Ectodermal cell (in vitro differentiated cells): Measurements from ENCODE around the gene CLIP3.
A peak's percentile ranks its signal among the peaks of the same experiment; 100 is the strongest.

Source experiments
- H3K27ac ChIP-seq: 2 replicates; pipeline ENCODE4 v1.7.0; 2013; ENCODE audit warnings: mild to moderate bottlenecking, low read depth, low read length; ENCODE audit not compliant: insufficient read depth, poor library complexity, severe bottlenecking
- H3K27me3 ChIP-seq: 2 replicates; pipeline ENCODE4 v1.7.0; 2013; ENCODE audit warnings: mild to moderate bottlenecking, low read length; ENCODE audit not compliant: insufficient read depth, control insufficient read depth, poor library complexity, severe bottlenecking
- H3K36me3 ChIP-seq: one replicate; pipeline ENCODE4 v1.7.0; 2013; ENCODE audit warnings: low read length; ENCODE audit not compliant: control insufficient read depth, insufficient read depth
- H3K4me1 ChIP-seq: one replicate; pipeline ENCODE4 v1.7.0; 2013; ENCODE audit warnings: low read length; ENCODE audit not compliant: control insufficient read depth, insufficient read depth
- H3K4me3 ChIP-seq: 2 replicates; pipeline ENCODE4 v1.7.0; 2013; ENCODE audit warnings: low read depth, low read length, control low read depth; ENCODE audit not compliant: insufficient read depth
- H3K9me3 ChIP-seq: 2 replicates; pipeline ENCODE4 v1.7.0; 2013; ENCODE audit warnings: mild to moderate bottlenecking, low read length, moderate library complexity; ENCODE audit not compliant: control insufficient read depth
- WGBS, 2 experiments: methylation state at CpG; one replicate each; pipeline ENCODE4 v1.1.7; 2013; ENCODE audit warnings: missing lambda C conversion rate in 2 of 2; 5-methylcytosine and 5-hydroxymethylcytosine counted together

The CLIP3 gene

DNA sequence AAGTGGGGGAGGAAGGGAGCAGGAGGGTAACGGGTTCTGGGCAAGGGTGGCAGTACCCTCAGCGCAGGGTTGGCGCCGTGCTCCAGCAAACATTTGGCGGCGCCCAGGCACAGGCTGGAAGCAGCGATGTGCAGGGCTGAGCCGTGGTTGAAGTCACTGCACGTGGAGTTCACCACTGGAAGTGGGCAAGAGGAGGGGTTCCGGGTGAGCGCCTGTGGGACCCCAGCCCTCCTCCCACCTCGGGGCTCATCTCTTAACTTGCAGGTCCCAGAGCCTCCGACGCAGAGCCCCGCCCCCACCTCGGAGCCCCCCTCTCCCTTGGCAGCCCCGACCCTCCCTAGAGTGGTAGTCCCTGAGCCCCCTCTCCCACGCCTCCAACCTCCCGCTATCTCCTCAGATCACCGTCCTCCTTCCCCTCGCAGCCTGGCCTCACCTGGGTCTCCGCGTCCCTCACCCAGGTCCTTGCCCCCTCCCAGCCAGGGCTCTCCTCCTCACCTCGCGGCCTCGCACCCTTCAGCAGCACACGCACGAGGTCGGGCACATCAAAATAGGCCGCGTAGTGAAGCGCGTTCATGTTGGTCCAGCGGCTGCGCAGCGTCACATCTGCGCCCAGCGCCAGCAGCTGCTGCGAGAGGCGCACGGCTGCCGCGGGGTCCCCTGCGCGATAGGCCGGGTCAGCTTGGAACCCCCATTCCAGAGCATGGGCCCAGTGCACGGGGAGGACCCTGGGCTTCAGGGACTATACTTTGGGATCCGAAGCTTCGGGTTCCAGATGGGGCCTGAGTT lies 6.4 kb downstream of the CLIP3 start:
- H3K4me1 ChIP-seq: no peaks in the 10 kb centered on the region
- H3K9me3 ChIP-seq: no peaks in the 10 kb centered on the region
- H3K27me3 ChIP-seq: no peaks in the 10 kb centered on the region
- H3K27ac ChIP-seq: no peak overlapping the region
- peaks cover 32% of the 10 kb centered on the region for H3K36me3 ChIP-seq
- 94% methylated on average over 49 of the region's 49 CpGs for WGBS, 2 experiments
- H3K4me3 ChIP-seq: no peak overlapping the region

DNA sequence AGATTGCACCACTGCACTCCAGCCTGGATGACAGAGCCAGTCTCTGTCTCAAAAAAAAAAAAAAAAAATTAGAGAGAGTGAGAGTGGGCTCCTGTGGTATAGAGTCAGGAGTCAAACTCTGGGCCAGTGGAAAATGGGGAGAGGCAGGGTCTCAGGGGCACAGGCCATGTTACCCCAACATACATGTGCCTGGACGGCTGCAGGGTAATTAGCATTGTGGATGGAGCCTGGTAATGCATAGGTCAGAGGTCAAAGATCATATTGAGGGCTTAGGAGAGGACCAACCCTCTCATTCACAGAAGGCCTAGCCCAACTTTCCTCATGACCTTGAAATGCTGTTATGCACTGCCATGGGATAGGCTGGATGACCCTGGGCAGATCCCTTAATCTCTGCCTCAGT lies 7.1 kb downstream of the CLIP3 start:
- Histone ChIP-seq H3K9me3 (no peaks in the 10 kb centered on the region), H3K36me3 (peaks cover 32% of the 10 kb centered on the region), H3K27me3 (no peaks in the 10 kb centered on the region), H3K4me3 (no peak overlapping the region), H3K4me1 (no peaks in the 10 kb centered on the region), H3K27ac (no peak overlapping the region)
- 87 to 100% methylated on average over 1 of the region's 1 CpG for WGBS, 2 experiments

DNA sequence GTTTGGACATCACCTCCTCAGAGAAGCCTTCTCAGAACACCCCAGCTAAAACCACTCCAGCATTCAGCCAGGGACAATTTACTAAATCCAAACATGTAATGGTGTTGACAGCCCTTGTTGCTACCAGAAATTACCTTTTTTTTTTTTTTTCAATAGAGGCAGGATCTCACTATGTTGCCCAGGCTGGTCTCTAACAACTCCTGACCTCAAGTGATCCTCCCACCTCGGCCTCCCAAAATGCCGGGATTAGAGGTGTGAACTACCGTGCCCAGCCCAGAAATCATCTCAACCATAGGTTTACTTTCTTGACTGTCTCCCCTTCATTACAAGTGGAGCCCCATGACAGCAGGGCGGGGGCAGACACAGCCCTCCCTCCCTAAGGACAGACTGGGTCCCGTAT lies 9.2 kb downstream of the CLIP3 start:
- H3K27ac ChIP-seq: no peak overlapping the region
- H3K9me3 ChIP-seq: no peaks in the 10 kb centered on the region
- 94% methylated on average over 5 of the region's 5 CpGs for WGBS, 2 experiments
- no peak overlapping the region for H3K4me3 ChIP-seq
- no peaks in the 10 kb centered on the region for H3K27me3 ChIP-seq
- no peaks in the 10 kb centered on the region for H3K4me1 ChIP-seq
- peaks cover 40% of the 10 kb centered on the region for H3K36me3 ChIP-seq

DNA sequence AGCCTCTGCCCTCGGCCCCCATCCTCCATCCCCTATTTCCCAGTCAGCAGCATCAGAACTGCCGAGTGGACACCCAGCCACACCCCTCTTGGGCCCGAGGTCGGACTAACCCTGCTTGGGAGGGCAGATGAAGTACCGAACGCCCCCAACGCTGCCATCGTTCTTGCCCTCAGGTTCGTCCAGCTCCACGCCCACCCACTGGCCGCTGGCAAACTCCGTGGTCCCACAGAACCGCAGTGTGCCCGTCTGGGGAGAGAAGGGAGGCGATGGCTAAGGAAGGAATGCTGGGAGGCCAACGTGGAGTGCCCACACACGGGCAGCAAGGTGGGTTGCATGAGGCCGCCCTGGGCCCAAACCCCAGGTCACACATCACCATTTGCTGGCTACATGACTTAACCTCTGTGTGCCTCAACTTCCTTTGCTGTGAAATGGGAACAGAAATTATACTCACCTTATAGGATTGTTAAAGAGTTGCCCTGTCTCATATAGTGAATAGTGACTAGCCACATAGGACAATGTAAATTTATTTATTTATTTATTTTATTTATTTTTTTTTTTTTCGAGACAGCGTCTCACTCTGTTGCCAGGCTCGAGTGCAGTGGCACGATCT lies 13.5 kb downstream of the CLIP3 start:
- Histone ChIP-seq H3K36me3 (peaks cover 25% of the 10 kb centered on the region), H3K27ac (no peak overlapping the region), H3K4me3 (no peak overlapping the region), H3K27me3 (no peaks in the 10 kb centered on the region), H3K4me1 (no peaks in the 10 kb centered on the region), H3K9me3 (no peaks in the 10 kb centered on the region)
- WGBS, 2 experiments: 92 to 96% methylated on average over 22 of the region's 22 CpGs

DNA sequence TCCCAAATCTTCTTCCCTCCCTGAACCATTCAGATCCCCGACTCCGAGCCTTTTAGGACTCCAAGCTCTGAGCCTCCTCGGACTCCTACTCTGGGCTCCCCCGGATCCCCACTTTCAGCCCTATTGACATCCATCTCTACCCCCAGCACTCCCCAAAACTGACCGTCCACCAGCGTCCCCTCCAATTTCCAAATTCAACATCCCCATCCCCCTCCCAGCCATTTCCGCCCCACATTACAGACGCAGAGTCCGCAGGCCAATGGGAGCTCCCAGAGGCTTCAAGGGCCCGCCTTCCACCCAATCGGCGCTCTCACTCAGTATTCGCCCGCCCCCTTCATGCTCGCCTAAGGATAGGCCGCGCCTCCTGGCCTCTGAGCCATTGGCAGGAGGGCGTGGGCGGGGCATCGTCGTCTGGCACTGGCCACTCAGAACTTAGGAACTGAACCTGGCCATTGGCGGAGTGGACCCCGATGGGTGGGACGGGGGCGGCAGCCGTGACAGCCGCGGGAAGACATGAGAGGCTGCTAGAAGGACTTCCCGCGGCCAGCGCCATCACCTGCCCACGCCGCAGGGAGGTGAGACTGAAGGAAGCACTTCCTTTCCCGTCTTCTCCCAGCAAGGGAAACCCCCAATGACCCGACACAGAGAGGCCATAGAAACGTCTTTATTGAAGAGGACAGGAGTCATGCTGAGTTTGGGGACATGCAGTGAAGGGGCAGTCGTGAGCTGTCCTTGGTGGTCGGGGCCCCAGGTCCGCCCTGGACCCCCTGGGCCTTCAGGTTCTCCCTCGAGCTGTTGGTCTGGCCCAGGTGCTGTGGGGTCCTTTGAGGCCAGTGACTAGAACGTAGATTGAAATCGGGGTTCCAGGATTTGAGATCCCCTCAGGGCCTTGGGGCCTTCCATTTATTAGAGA lies 18.4 kb downstream of the CLIP3 start, which contains the start of gene ALKBH6:
Gene ALKBH6, minus strand, starts transcription at position 202 of the 913 bp plus-strand sequence. CDS start 816 bp downstream, outside the sequence.
- Histone ChIP-seq H3K4me1 (peaks cover 6% of the 10 kb centered on the region), H3K4me3 (peak within 1 kb of the TSS; percentile 60), H3K36me3 (peaks cover 15% of the 10 kb centered on the region), H3K9me3 (no peaks in the 10 kb centered on the region), H3K27me3 (no peaks in the 10 kb centered on the region), H3K27ac (no peak within 1 kb of the TSS)
- WGBS, 2 experiments: 2 to 3% methylated on average over 42 of the region's 42 CpGs

DNA sequence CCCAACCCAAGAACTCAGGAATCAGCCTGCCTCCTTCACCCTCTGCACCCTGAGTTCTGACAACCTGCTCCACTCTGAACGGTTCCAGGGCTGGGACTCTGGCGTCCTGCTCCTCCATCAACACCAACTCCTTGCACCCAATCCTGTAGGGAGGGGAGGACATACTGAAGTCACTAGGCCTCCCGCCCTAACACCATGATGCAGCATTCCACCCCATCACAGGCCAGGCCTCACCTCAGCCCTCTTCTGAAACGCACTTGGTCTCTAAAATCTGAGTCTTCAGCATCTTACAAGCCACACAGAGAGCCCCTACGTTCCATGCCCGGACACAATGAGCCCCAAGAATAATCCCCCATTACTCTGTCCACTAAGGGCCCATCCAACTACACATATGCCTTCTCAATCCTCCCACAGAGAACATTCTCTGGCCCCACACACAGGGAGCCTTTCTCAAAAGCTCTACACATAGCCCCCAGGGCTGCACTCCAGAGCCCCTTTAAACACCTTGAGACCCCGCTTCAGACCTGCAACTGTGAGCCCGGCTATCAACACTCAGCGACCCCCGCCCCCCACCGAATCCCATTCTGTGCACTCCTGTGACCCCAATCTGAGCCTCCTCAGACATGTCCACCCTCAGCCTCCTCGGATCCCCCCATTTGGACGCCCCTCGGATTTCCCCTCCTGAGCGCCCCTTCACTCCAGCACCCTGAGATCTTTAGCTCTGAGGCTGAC lies 19.2 kb downstream of the CLIP3 start:
- no peaks in the 10 kb centered on the region for H3K9me3 ChIP-seq
- WGBS, 2 experiments: 34 to 39% methylated on average over 15 of the region's 15 CpGs
- H3K27ac ChIP-seq: no peak overlapping the region
- H3K4me1 ChIP-seq: peaks cover 6% of the 10 kb centered on the region
- no peaks in the 10 kb centered on the region for H3K27me3 ChIP-seq
- peaks cover 8% of the 10 kb centered on the region for H3K36me3 ChIP-seq
- H3K4me3 ChIP-seq: peak overlapping the region; percentile 60

DNA sequence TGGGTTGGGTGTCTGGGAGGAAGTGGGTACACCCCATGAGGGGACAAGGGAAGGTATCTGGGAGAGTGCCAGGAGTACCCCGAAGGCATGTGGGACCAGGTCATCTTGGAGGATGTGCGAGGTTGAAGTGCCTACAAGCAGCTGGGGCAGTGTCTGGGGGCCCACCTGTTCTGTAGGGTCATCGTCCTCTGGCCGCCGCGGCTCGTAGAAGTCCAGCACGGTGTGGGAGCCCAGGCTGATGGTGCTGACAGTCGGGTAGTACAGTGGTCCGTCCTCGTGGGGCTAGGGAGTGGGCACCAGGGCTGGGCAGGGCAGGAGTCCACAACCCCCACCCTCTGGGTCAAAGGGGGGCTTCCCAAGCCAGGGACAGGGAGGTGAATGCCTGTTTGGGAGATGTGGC lies 22.3 kb downstream of the CLIP3 start:
- H3K27ac ChIP-seq: no peak overlapping the region
- H3K27me3 ChIP-seq: no peaks in the 10 kb centered on the region
- WGBS, 2 experiments: 92 to 95% methylated on average over 11 of the region's 11 CpGs
- H3K4me1 ChIP-seq: peaks cover 6% of the 10 kb centered on the region
- no peaks in the 10 kb centered on the region for H3K36me3 ChIP-seq
- no peak overlapping the region for H3K4me3 ChIP-seq
- no peaks in the 10 kb centered on the region for H3K9me3 ChIP-seq

DNA sequence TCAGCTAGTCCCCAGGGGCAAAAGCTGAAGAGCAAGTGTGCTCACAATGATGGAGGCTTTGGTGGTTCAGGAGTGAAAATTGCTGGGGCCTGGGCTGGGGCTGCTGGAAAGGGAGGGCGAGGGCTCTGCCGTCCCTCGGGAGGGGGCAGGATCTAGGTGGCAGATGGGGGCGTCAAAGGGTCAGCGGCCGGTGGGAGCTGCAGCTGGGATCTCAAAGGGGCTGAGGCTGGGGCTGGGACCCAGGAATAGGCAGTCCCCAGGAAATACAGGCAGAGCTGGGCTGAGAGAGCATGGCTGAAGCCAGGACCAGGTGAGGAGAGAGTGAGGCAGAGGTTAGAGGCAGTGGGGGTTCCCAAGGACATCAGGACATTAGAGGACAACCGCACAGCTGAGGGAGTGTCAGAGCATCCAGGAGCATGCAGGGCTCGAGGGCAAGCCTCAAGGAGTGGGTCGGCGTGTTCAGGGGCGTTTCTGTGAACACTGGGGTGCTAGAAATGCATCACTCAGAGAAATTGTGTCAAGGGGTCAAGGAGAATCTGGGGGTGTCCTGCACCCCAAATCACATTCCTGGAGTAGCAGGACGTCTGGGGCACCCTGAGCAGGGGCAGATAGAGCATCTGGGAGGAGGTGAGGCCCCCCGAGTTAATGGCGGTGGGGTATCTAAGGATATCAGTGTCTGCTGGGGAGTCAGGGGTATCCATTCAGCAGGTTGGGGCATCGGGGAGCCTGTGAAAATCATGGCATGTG lies 22.9 kb downstream of the CLIP3 start:
- Histone ChIP-seq H3K36me3 (no peaks in the 10 kb centered on the region), H3K4me3 (peak overlapping the region; percentile 37), H3K27me3 (no peaks in the 10 kb centered on the region), H3K27ac (no peak overlapping the region), H3K9me3 (no peaks in the 10 kb centered on the region), H3K4me1 (peaks cover 6% of the 10 kb centered on the region)
- 60 to 64% methylated on average over 15 of the region's 15 CpGs for WGBS, 2 experiments

DNA sequence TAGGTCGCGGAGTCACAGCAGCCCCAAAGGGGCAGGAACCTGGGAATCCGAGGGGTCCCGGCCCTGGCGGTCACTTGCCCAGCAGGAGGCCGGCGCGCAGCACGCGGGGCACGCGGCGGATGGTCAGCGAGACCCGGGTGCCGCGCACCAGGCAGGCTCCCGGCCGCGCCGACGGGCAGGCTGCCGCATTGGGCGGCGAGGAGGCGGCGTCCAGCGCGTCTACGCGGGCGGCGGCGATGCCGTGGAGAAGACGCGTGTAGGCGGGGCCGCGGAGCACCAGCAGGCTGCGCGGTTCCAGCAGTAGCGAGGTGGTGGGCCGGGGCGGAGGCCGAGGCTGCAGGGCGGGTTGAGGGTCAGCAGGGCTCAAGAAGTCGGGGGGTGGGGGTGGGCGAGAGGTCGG lies 23.5 kb downstream of the CLIP3 start:
- Histone ChIP-seq H3K36me3 (no peaks in the 10 kb centered on the region), H3K4me3 (peak overlapping the region; percentile 37), H3K9me3 (no peaks in the 10 kb centered on the region), H3K27me3 (no peaks in the 10 kb centered on the region), H3K27ac (no peak overlapping the region), H3K4me1 (peaks cover 6% of the 10 kb centered on the region)
- WGBS, 2 experiments: 2 to 3% methylated on average over 50 of the region's 50 CpGs
